Measurements from ENCODE around the gene ATXN1.

Gene ATXN1

GRCh38 chr6:16306334-16306733 lies 454.9 kb downstream of the ATXN1 start:
- TF ChIP-seq, protein P1, sequence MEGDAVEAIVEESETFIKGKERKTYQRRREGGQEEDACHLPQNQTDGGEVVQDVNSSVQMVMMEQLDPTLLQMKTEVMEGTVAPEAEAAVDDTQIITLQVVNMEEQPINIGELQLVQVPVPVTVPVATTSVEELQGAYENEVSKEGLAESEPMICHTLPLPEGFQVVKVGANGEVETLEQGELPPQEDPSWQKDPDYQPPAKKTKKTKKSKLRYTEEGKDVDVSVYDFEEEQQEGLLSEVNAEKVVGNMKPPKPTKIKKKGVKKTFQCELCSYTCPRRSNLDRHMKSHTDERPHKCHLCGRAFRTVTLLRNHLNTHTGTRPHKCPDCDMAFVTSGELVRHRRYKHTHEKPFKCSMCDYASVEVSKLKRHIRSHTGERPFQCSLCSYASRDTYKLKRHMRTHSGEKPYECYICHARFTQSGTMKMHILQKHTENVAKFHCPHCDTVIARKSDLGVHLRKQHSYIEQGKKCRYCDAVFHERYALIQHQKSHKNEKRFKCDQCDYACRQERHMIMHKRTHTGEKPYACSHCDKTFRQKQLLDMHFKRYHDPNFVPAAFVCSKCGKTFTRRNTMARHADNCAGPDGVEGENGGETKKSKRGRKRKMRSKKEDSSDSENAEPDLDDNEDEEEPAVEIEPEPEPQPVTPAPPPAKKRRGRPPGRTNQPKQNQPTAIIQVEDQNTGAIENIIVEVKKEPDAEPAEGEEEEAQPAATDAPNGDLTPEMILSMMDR (IDR thresholded peaks at IDR 0.05; ENCODE audit: low read depth, low read length), result no peak
- no peak overlapping the region for H3K4me3 ChIP-seq (ENCODE audit: low read depth, low read length)

DNA sequence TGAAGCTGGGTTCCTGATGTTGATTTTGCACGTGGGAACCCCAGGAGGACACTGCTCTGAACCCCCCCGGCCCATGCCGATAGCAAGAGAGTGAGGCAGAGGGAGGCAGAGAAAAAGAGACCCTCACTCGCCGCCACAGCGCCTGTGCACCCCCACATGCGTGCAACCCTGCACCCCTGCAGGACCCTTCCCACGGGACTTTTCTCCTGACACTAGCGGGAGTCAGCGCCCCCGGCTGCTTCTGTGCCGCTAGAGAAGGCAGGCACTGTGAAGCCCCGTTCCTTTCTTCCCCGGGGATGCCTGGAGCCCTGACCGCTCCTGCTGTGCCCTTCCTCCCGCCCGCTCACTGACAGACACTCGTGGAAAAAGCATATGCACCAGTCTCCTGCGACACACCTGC lies 455.5 kb downstream of the ATXN1 start:
- no peak overlapping the region for H3K4me3 ChIP-seq (ENCODE audit: low read depth, low read length)
- TF ChIP-seq, protein P1 (IDR thresholded peaks at IDR 0.05; ENCODE audit: low read depth, low read length), result no peak

DNA sequence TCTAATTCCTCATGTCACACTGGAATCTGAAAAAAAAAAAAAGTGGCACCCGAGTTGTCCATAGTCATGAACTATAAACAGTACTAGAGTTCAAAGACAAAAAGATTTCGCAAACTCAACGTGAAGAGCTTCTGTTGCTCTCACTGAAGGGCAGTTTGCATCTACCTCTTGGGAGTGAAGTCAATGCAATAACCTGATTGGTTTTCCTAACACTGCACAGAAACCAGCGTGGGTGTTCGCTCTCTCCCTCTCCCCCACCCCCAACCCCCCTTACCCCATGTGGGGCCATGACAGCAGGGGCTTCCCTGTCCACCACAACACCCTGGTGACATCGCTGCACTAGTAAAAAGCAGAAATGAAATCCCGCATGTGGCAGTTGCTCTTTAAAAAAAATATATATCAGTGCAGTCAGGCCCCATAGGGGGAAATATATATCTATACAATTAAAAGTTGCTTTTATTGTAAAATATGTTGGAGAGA lies 456.0 kb downstream of the ATXN1 start:
- TF ChIP-seq, protein P1 (IDR thresholded peaks at IDR 0.05; ENCODE audit: low read depth, low read length), result no peak
- H3K4me3 ChIP-seq (ENCODE audit: low read depth, low read length), result no peak overlapping the region

- TF ChIP-seq, protein P1 (IDR thresholded peaks at IDR 0.05; ENCODE audit: low read depth, low read length), result no peak
- H3K4me3 ChIP-seq (ENCODE audit: low read depth, low read length), result no peak overlapping the region
Observed at GRCh38 chr6:16302721-16303552, 458.3 kb downstream of the ATXN1 start.

DNA sequence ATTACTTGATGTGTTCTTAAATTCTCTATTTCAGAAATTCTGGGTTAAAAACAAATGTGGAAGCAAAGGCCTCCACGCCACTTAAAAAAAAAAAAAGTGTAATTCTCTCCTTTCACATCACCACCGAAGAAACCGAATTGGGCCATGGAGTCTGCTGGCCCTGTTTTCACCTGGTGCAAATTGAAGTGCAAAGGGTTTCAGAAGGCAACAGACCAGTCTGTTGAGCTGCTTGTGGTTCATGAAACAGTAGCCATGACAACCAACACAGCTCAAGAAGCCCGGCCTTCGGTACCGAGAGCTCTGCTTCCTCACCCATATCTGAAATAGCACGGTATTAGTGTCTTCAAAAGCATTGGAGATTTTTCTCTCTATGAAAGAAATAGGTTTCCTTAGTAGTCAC lies 459.7 kb downstream of the ATXN1 start:
- H3K4me3 ChIP-seq (ENCODE audit: low read depth, low read length), result no peak overlapping the region
- TF ChIP-seq, protein P1 (IDR thresholded peaks at IDR 0.05; ENCODE audit: low read depth, low read length), result no peak

DNA sequence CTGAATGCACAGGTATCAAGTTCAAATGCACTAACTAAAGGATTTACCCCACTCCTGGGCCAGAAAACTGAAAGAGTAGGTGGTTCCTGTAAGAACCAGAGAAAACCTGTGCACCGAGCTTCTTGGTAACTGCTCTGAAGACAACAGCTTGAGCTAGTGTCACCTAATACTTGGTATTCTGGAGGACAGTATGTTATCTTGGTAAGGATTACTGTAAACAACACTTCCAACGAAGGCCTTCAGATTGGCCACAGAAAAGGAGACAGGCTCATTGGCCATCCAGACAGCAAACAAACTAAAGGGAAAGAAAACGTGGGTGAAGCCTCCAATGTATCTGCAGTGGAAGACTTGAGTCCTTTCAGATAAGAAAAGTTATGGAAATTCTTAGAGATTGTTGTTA lies 461.4 kb downstream of the ATXN1 start:
- H3K4me3 ChIP-seq (ENCODE audit: low read depth, low read length), result no peak overlapping the region
- TF ChIP-seq, protein P1 (IDR thresholded peaks at IDR 0.05; ENCODE audit: low read depth, low read length), result no peak

- H3K4me3 ChIP-seq (ENCODE audit: low read depth, low read length), result no peak overlapping the region
- TF ChIP-seq, protein P1 (IDR thresholded peaks at IDR 0.05; ENCODE audit: low read depth, low read length), result no peak
Observed at GRCh38 chr6:16296061-16296670, 465.1 kb downstream of the ATXN1 start.
